ENCODE data around the gene MUTYH. TPM values are rescaled to one million over a fixed set of nuclear protein-coding genes. Genes with fewer than 3 reads are reported as not detected.

MUTYH gene
- total and polyA plus RNA-seq, 2 of the 8 experiments (the other 6 are each of a cell fraction or from before 2014, with no cell fraction given), result 51.9 to 65.7 TPM

GRCh38 chr1:45303520-45304310 is 36.5 kb downstream of the MUTYH start (continued):
- no peak for TF ChIP-seq CHD7 (IDR thresholded peaks at IDR 0.05; ENCODE audit: insufficient replicate concordance, low read length)
- TF ChIP-seq HDAC2 (IDR thresholded peaks at IDR 0.05; ENCODE audit: borderline replicate concordance in 1 of 2, low read depth in 2 of 2, low read length in 2 of 2), result no peak
- peak; percentile 80 for TF ChIP-seq TAF1 (IDR thresholded peaks at IDR 0.05; ENCODE audit: low read depth, low read length)
- no peak for TF ChIP-seq SIX5 (IDR thresholded peaks at IDR 0.05; ENCODE audit: low read depth, low read length)
- no peak for TF ChIP-seq BCL11A (IDR thresholded peaks at IDR 0.05; ENCODE audit: low read depth in 2 of 2, low read length in 2 of 2)
- TF ChIP-seq EGR1 (IDR thresholded peaks at IDR 0.05; ENCODE audit: borderline replicate concordance, low read depth, low read length), result no peak
- peak; percentile 64; the same call in 1 of the 2 replicates for TF ChIP-seq JUND (IDR thresholded peaks at IDR 0.05; ENCODE audit: low read length)
- TF ChIP-seq CEBPB (IDR thresholded peaks at IDR 0.05; ENCODE audit: low read depth, low read length), result peak; percentile 67
- no peak for TF ChIP-seq EZH2 (IDR thresholded peaks at IDR 0.05; ENCODE audit: low read depth, low read length, severe bottlenecking)
- TF ChIP-seq RFX5 (IDR thresholded peaks at IDR 0.05; ENCODE audit: borderline replicate concordance, low read depth, low read length), result no peak
